OCI-LY3 (cell line): ENCODE data around the gene LARGE1.

Source experiments
- CTCF ChIP-seq: fragments of 200-600, 300-600 bp; sonication (generic); IDR thresholded peaks from 2 replicates; pipeline ENCODE4 v1.5.1; 2014; ENCODE audit warnings: antibody characterized with exemption, low read length, low read depth
- EZH2phosphoT487 ChIP-seq: fragments of 200-600 bp; shearing (Covaris generic); IDR thresholded peaks from 2 replicates; pipeline ENCODE4 v1.6.1; 2018; ENCODE audit warnings: antibody characterized with exemption, mixed run types, low read depth

GRCh38 chr22:33909911-33910310, 10.4 kb downstream of the LARGE1 start:
- TF ChIP-seq CTCF = no peak
- TF ChIP-seq EZH2phosphoT487 = no peak
